ENCODE results near the gene TBATA.

Gene TBATA

DNA sequence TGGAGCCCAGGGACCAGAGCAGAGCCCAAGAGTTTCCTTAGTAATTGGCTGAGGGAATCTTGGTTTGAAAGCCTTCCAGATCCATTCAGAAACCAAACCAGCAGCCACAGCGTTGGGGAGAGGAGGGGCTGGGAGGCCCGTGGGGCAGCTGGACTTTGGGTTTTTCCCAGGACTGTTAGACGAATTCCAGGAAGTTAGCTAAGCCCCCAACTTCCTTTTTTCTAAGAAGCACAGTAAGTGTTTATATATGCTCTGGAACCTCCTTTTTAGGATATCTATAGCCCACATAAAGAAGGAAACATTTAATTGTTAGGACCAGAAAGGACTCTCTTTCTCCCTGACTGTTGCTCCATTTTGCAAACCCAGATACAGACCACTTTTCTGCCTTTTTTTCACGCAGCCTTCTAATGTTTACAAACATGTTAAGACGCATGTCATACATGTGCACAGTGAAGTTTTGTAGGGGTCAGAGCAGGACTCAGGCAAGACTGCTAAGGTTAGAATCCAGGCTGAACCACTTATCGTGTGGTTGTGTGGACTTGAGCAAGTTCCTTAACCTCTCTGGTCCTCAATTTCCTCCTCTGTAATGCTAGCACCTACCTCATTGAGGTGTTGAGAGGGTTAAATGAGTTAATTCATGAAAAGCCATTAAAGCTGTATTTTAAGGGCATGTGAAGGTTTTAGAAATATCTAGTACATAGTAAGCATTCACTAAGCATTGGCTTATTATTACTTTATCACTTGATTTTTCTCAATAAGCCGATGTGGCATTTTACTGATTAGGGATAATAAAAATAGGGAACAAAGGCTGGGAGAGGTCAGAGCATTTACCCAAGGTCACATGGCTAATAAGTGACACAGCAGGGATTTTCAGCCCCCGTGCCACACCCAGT is 42.4 kb downstream of the TBATA start:
- DNase-seq (ENCODE audit: low spot score) = no peak

DNA sequence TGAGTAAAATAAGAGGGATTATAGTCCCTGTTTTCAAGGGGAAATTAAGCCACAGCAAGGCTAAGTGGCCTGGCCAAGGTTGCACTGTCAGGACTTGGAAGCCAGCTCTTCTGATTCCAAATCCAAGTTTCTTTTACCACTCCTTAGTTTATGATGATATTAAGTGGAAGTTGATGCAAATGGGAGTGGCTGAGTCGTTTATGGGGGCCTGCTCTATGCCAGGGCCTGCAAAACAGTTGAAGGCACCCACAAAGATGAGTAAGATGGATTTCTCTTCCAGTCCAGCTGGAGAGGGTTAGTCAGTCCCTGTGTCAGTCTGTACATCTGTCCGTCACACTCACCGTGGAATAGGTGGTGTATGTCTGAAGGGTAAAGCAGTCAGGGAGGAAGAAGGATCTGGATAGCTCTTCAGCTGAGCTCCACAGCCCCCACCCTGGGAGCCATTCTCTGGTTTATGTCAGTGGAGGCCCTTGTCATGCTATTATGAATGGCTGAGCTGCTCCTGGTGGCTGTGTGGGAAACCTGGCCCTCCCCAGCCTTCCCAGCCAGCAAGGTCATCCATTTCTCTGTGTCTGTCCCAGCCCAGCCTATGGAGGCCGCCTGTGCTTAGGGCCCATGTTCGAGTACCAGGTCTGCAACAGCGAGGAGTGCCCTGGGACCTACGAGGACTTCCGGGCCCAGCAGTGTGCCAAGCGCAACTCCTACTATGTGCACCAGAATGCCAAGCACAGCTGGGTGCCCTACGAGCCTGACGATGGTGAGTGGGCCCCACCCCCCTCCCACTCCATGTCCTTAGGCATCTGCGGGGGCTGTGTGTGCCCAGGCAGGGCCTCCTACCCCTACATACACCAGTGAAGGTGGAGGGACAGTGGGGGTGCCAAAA is 44.5 kb downstream of the TBATA start:
- no peak for DNase-seq (ENCODE audit: low spot score)

DNA sequence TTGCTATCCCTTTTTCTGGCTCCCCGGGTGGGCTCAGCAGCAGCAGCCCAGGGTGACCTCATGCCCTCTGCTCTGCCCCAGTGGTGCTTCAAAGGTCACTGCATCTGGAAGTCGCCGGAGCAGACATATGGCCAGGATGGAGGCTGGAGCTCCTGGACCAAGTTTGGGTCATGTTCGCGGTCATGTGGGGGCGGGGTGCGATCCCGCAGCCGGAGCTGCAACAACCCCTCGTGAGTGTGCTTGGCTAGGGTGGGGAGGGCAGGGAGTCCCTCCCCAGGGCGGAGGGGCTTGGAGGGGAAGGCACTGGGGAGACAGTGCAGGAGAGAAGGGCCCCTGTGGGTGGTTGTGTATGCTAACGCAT is 46.4 kb downstream of the TBATA start:
- DNase-seq (ENCODE audit: low spot score) = no peak

DNA sequence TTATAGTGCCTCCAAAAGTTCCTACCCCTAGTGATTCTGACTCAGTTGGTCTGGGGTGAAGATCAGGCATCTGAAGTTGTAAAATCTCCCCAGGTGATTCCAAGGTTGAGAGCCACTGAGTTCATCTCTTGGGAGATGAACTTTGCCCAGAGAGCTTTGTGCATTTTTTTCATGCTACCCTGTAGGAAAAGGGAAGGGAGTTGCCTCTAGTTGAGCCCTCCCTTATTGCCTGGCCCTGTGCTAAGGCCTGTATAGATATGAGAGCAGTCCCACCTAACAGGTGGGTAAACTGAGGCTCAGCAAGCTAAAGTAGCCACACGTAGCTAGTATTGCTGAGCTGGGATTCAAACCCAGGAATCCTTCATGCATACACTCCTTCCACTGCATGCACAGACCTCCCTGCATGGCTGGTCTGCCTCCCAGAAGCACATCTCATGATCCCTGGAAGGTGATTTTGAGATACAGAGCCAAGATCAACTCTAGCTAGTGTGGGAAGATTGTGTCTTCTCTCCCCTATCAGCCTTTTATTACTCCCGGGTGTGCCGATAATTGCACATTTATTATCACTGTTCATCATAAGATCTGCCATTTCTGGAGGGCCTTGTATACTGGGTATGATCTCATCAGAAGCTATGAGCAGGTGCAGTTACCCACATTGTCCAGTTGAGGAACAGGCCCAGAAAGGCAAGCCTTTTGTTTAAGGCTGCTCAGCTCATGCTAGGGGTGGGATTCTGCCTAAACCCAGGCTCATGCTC is 47.0 kb downstream of the TBATA start:
- DNase-seq (ENCODE audit: low spot score) = no peak

DNA sequence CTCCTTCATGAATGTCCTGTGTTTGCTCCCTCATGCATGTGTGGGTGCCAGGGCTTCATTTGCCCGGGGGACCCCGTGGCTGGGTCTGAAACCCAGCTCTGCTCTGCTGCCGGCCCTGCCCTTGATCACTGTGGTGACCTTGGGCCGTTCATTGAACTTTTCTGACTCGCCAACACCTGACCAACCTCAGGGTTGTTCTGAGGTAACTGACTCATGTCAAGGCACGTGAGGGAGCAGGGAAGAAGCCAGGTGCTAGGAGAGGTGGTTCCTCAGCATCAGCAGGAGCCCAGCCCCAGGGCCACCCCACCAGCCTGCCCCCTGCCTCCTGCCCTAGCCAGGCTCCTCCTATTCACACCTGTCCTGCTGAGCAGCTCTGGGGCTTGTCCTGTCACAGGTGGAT is 47.9 kb downstream of the TBATA start:
- DNase-seq (ENCODE audit: low spot score) = no peak

DNA sequence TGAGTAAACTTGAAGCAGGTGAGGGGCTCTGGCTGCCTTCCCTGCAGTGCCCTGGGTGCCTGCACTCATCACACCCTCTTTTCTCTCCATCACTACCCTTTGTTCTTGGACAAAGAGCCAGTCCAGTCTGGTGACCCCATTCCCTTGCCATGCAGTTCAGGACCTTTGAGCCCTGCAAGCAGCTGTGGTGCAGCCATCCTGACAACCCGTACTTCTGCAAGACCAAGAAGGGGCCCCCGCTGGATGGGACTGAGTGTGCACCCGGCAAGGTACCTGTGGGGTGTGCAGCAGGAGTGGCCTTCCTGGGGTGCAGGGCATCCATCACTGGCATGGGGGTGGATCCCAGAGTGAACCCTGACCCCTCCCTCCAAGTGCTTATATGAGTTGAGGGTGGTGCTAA is 48.7 kb downstream of the TBATA start:
- DNase-seq (ENCODE audit: low spot score) = no peak

DNA sequence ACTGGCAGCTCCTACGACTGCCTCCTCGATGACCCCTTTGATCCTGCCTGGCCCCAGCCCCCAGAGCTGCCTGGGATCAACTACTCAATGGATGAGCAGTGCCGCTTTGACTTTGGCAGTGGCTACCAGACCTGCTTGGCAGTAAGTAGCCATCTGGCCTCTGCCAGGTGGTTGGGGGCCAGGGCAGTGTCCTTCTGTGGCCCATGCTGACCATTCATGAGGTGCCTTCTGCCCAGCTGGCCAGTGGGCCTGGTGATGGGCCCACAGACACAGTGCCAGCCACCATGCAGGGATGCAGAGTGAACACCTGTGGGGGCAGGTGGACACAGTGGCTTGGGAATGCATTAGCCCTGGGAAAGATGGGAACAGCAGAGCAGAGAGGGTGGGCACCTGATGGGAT is 50.0 kb downstream of the TBATA start:
- DNase-seq (ENCODE audit: low spot score) = no peak

DNA sequence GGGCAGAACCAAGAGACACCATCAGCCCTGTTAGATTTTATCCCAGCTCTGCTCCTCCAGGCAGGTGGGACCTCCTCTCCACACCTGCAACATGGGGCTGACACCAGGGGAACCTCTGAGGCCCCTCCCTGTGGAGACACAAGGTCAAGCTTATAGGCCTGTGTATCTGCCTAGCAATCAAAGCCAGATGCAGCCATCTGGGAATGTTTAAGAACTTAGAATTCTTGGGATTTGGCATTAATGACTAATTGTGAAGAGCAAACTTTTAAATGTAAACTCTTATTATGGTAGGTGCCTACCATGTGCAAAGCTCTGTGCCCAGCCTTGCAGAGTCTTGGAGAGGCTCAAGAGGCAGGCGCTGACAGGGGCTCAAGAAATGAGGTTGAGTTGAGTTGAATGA is 52.1 kb downstream of the TBATA start:
- DNase-seq (ENCODE audit: low spot score) = no peak

DNA sequence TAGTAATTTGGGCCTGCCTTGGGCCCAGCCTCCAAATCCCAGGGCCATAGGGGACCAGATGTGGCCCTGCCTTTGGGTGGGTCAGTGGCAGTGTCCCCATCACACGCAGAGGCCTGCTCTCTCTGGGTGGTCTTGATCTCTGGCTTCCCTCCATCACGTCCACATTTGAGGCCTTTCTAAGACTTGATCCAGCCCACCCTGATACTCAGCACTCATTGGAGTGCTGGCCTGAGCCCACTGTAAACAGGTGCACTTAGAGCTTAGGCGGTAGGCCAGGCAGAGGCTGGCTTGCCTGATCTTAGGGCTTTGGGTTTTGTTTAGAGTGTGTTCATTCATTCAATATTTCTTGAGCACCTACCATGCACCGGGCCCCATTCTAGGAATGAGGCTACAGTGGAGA is 52.6 kb downstream of the TBATA start:
- no peak for DNase-seq (ENCODE audit: low spot score)

DNA sequence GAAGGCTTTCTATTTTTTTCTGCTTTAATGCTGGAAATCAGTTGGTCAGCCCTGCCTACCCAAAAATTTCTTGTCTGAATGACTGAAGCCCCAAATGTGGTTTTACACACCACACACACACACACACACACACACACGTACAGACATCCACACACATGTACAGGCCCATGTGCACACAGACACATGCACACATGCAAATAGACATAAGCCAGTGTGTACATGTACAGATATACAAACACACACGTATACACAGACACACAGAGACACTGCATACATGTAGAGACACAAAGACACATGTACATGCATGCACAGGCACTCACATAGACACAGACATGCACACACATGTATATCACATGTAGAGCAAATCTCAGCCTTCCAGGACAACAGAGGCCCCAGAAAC is 54.2 kb downstream of the TBATA start:
- DNase-seq (ENCODE audit: low spot score) = no peak

DNA sequence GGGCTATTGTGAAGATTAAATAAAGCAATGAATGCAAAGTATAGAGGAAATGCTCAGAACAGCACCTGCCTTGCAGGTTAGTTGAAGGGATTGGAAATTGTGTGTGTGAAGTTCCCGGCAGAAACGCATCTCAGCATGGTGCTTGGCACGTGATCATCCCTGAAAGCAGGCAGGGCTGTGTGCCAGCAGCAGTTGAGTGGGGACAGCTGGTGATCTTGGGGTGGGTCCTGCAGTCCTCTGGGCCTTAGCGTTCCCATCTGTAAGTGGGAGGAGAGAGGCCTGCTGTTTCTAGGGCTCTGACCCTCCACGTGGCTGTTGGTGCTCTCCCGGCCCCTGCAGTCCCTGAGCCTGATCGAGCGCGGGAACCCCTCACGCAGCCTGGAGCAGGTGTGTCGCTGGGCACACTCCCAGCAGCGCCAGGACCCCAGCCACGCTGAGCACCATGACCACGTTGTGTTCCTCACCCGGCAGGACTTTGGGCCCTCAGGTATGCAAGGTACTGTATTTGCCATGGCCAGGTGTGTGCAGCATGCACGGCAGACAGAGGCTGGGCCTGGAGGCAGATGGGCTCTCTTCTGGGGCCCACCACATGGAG is 55.3 kb downstream of the TBATA start:
- DNase-seq (ENCODE audit: low spot score) = no peak

DNA sequence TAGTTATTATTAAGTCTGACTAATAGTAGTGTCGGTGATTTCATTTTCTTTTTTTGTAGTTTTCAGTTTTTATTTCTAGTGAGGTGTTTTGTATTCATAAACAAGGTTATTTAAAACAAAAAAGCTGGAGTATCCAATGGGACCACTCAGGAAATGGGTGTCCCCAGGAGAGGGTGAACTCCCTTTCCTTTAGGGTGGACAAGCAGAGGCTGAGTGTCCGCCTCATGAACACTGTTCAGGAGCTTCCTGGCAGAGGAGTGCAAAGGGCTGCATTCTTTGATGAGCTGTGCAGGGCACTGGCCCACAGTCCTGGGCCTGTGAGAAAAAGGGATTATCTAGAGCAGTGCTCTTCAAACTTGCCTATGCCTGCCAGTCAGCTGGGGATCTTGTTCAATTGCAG is 56.8 kb downstream of the TBATA start:
- no peak for DNase-seq (ENCODE audit: low spot score)

DNA sequence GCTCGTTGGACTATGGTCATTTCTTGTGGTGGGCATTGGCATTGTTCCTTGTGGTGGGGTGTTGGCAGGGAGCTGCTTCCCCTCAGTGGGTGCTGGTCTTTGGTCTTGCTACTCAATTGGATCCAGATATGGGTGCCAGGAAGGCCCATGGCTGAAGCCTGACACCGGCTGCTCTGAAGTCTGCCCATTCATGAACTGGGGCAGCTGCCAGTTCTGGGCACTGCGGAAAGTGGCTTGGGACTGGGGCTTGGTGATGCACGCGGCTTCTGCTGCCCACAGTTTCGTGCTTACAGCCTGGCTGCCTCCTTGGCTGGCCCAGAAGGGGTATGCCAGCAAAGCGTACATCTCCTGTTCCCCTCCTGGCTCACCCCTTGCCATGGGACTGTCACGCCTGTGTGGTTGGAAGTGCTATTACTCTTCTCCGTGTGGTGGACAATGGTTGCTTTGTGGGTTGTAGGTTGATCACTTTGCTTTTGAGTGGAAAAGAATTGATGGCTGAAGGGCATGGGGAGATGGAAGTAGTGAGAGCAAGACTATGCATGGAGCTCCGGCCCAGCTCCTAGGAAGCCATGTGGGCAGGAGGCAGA is 58.2 kb downstream of the TBATA start:
- DNase-seq (ENCODE audit: low spot score) = no peak

DNA sequence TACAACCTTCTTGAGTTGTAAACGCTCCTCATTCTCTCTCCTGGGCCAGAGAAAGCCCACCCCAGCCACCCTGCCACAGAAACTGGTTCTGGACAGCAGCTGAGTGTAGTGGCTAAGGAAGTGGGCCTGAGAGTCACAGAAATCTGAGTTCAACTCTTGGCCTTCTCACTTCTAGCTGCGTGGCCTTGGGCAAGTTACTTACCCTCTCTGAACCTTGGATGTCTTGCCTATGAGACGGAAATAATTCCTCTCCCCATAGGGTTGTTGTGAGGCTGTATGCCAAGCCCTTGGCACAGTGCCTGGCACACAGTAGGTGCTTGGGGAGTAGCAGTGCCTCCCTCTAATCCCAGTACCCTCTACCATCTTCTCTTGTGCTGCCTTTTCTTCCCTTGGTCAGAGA is 61.4 kb downstream of the TBATA start:
- no peak for DNase-seq (ENCODE audit: low spot score)

DNA sequence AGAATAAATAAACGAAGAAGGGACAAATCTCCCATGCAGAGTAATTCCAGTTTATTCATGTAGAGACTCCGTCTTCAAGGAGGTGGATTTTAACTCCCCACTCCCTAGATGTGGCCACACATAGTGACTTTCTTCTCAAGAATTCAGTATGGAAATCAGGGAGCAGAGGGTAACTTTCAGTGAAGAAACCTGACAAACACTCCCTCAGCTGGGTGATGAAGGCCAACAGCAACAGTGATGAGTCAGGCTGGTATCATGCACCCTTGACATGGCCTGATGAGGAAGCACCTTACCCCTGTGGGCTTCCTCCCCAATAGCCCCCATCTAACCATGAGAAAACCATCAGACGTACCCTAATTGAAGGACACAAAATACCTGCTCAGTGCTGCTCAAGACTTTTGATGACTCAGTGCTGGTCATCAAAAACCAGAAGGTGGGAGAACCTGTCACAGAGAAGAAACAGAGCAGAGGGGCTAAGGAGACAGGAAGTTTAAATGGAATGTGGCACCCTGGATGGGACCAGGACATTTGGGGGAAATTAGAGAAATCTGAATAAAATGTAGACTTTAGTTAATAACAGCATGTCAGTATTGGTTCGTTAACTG is 62.3 kb downstream of the TBATA start:
- no peak for DNase-seq (ENCODE audit: low spot score)

Measured in activated CD4-positive, alpha-beta T cell treated with anti-CD3 and anti-CD28 coated beads, Interleukin-2, Interleukin-4, amounts not matched to agents 100 ng/mL and 50 ng/mL, durations not matched to agents 16 hours and 8 hours (primary cell).